ENCODE data around the gene JADE1. TPM values are rescaled to one million over a fixed set of nuclear protein-coding genes. Genes with fewer than 3 reads are reported as not detected.
A peak's percentile ranks its signal among the peaks of the same experiment; 100 is the strongest.

The JADE1 gene
- total and polyA plus RNA-seq, 2 of the 4 experiments (the other 2 are of a cell fraction): 13.8 to 32.6 TPM

DNA sequence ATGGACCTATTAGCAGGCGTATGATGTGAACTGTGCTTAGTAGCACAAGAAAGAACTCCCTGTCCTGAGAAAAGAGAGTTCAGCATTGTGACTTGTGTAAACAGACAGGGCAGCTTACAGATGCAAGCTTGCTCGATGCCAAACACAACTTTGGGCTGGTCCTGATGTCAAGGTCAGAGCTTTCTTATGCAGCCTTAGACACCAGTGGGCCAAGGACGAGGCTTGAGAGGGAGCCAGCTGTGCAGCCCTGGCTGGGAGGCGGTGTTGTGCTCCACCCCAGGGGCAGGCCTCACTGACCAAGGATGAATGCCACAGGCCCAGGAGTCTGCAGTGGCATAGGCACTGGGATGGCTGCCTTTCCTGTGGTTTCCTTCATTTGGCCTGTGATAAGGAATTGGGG lies 35.4 kb downstream of the JADE1 start:
- Histone ChIP-seq H3K4ac (ENCODE audit: low read depth, low read length) (no peak overlapping the region), H2BK120ac (ENCODE audit: low read depth, low read length) (no peak overlapping the region), H3K9me1 (ENCODE audit: insufficient read depth, low read length) (peaks cover 28% of the 10 kb centered on the region), H3K23ac (ENCODE audit: low read depth, low read length) (no peak overlapping the region), H2BK15ac (ENCODE audit: low read depth, low read length) (no peak overlapping the region), H2AFZ (replicated peaks; ENCODE audit: low read length, poor library complexity) (peak overlapping the region; percentile 21), H3K27ac (ENCODE audit: insufficient read depth, low read length) (no peak overlapping the region), H3K18ac (ENCODE audit: low read depth, low read length) (no peak overlapping the region), H4K5ac (ENCODE audit: low read depth, low read length) (no peak overlapping the region), H3K56ac (ENCODE audit: extremely low read depth, insufficient read depth, low read length) (no peak overlapping the region), H4K91ac (ENCODE audit: insufficient read depth, low read depth, low read length) (no peak overlapping the region), H3K4me3 (ENCODE audit: insufficient read depth, low read depth, low read length) (no peak overlapping the region), H3K27me3 (ENCODE audit: control insufficient read depth, insufficient read depth, low read length) (no peaks in the 10 kb centered on the region), H3K4me1 (ENCODE audit: control insufficient read depth, insufficient read depth, low read length) (peaks cover 5% of the 10 kb centered on the region), H4K20me1 (ENCODE audit: insufficient read depth, low read length) (0 out of 2 replicates have a peak, but pooled peaks cover 9% of the 10 kb centered on the region), H2BK5ac (ENCODE audit: low read depth, low read length, poor library complexity, severe bottlenecking) (no peak overlapping the region), H3K9ac (ENCODE audit: low read depth, low read length) (no peak overlapping the region), H3K36me3 (ENCODE audit: control insufficient read depth, insufficient read depth, low read length) (peaks cover 60% of the 10 kb centered on the region), H3K79me1 (ENCODE audit: low read depth in 1 of 2, low read length in 2 of 2) (peaks cover 75 to 92% of the 10 kb centered on the region in 2 experiments), H3K4me2 (ENCODE audit: low read depth, low read length) (no peak overlapping the region), H4K8ac (ENCODE audit: low read depth in 2 of 2, low read length in 2 of 2) (no peak overlapping the region), H3K9me3 (ENCODE audit: control insufficient read depth, insufficient read depth, low read length) (no peaks in the 10 kb centered on the region), H3K14ac (replicated peaks; ENCODE audit: low read depth, low read length) (no peak overlapping the region), H2BK20ac (ENCODE audit: low read depth, low read length) (no peak overlapping the region), H2AK9ac (replicated peaks; ENCODE audit: low read depth, low read length, poor library complexity) (no peak overlapping the region), H2AK5ac (ENCODE audit: low read depth, low read length) (no peak overlapping the region)
- dilution Hi-C loops (cut with HindIII; ENCODE audit: low sequenced_read_pairs, unreplicated experiment): no loop called here
- in situ Hi-C loops (cut with MboI; ENCODE audit: low sequenced_read_pairs): no loop called here
- CTCF ChIA-PET: interaction anchor here (1.1 to 1.3 kb wide), 2 partner anchors 10 to 33 kb away, joined by 3 read pairs; no protein-coding TSS in a partner anchor
- ATAC-seq (ENCODE audit: low read depth) (peak; percentile 45; the same call in 1 of the 2 replicates), DNase-seq (no peak)
- no TSS peak for BruUV-seq (replicated peaks)
- 60% methylated on average over 1 of the region's 4 CpGs; no CpG with 5 or more reads in 1 of the 2 experiments for WGBS, 2 experiments (ENCODE audit: extremely low coverage in 2 of 2, insufficient read length in 1 of 2)
- POLR2A ChIA-PET (ENCODE audit: unreplicated experiment): no interaction called here
- intact Hi-C loops (cut with micrococcal nuclease): no loop called here
- TF ChIP-seq MAZ (IDR thresholded peaks at IDR 0.05; ENCODE audit: borderline replicate concordance, low read depth, low read length) (no peak), POLR2A (IDR thresholded peaks at IDR 0.05; ENCODE audit: low read depth, low read length) (no peak), CHD1 (IDR thresholded peaks at IDR 0.05; ENCODE audit: low read depth, low read length) (no peak), RCOR1 (IDR thresholded peaks at IDR 0.05; ENCODE audit: insufficient replicate concordance, low read length) (no peak), BHLHE40 (IDR thresholded peaks at IDR 0.05; ENCODE audit: low read depth, low read length) (no peak)
